Stimulated activated CD8-positive, alpha-beta memory T cell treated with anti-CD3 and anti-CD28 coated beads, Interleukin-15, amount 100 ng/mL, for 4 hours (primary cell): ENCODE measurements around the gene FCHO1.
A peak's percentile ranks its signal among the peaks of the same experiment; 100 is the strongest.

ENCODE experiments used
- DNase-seq, 2 donors: peaks; one replicate each; pipeline ENCODE4 v3.0.0-alpha.2; 2020; ENCODE audit warnings: low read depth in 2 of 2

FCHO1 gene

GRCh38 chr19:17735410-17735809, 15.9 kb upstream of the FCHO1 start:
- DNase-seq: no peak

- no peak for DNase-seq
These were observed 13.6 kb upstream of the FCHO1 start for GRCh38 chr19:17737690-17738153.

GRCh38 chr19:17739121-17739875, 12.0 kb upstream of the FCHO1 start:
- no peak for DNase-seq

- no peak for DNase-seq
These were observed 9.8 kb upstream of the FCHO1 start for GRCh38 chr19:17741456-17741855.

GRCh38 chr19:17743874-17744580, 7.2 kb upstream of the FCHO1 start:
- no peak for DNase-seq

GRCh38 chr19:17747205-17748098, 3.8 kb upstream of the FCHO1 start:
- DNase-seq: peak; percentile 83 to 88

- DNase-seq: no peak
These were observed 2.2 kb upstream of the FCHO1 start for GRCh38 chr19:17748884-17749638.

GRCh38 chr19:17749912-17750317, 1.4 kb upstream of the FCHO1 start:
- no peak for DNase-seq

GRCh38 chr19:17751912-17752273, 616 bp downstream of the FCHO1 start:
- DNase-seq: no peak

GRCh38 chr19:17752865-17753639, 1.8 kb downstream of the FCHO1 start:
- no peak for DNase-seq

- no peak for DNase-seq
These were observed 2.7 kb downstream of the FCHO1 start for GRCh38 chr19:17753976-17754375.

- DNase-seq: no peak
These were observed 3.6 kb downstream of the FCHO1 start for GRCh38 chr19:17754634-17755442.

- DNase-seq: no peak
These were observed 4.2 kb downstream of the FCHO1 start for GRCh38 chr19:17755443-17755890.

- DNase-seq: no peak
These were observed 4.8 kb downstream of the FCHO1 start for GRCh38 chr19:17755977-17756670.

- DNase-seq: no peak
These were observed 5.8 kb downstream of the FCHO1 start for GRCh38 chr19:17757125-17757524.

- DNase-seq: no peak
These were observed 7.2 kb downstream of the FCHO1 start for GRCh38 chr19:17758515-17758914.

- no peak for DNase-seq
These were observed 9.9 kb downstream of the FCHO1 start for GRCh38 chr19:17761148-17761547.

- no peak for DNase-seq
These were observed 11.4 kb downstream of the FCHO1 start for GRCh38 chr19:17762505-17763229.
